ENCODE measurements around the gene PAX5. TPM values are rescaled to one million over a fixed set of nuclear protein-coding genes. Genes with fewer than 3 reads are reported as not detected.

The PAX5 gene
- total RNA-seq, 1 experiment from 2014 or later = 6.6 TPM

DNA sequence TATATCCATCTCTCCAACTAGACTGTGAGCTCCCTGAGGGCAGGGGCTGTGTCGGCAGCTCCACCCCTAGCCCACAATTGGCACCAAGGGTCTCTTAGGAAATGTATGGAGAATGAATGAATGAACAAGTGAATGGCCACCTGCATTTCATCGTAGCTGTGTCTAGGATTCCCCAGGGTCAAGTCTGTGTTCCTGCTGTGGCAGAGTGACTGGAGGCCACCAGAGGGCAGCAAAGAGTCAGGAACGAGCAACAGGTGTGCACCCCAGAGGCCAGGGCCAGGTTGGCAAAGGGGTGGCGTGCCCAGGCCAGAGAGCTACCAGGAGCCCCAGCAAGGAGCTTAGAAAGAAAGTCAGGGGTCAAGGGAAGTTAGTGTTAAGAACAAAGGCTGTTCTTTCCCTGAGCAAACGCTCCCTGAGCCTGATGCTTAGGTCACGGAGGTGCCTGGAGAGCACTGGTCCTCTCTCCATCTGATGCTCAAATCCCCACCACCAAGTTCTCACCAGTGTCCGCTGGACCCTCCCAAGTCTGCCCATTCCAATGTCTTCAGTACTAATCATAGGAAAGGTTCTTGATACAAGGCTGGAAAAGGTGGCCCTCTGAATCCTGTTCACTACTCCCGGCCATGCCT is 160.7 kb downstream of the PAX5 start:
- peaks cover 3% of the 10 kb centered on the region; the same call in 1 of the 2 replicates for H3K36me3 Mint-ChIP-seq
- H3K27me3 Mint-ChIP-seq (ENCODE audit: low read depth) = no peaks in the 10 kb centered on the region
- no peak overlapping the region for H3K27ac Mint-ChIP-seq
- ChIA-PET CTCF (interaction anchor here (0.6 to 5.3 kb wide), 66 partner anchors 10 to 560 kb away, joined by 3 to 232 read pairs (median 5); no protein-coding TSS in a partner anchor), POLR2A (interaction anchor here (0.9 kb wide), 1 partner anchor 118 kb away, joined by 3 read pairs; no protein-coding TSS in a partner anchor)
- TF ChIP-seq KAT7 (CRISPR knock-in tag; IDR thresholded peaks at IDR 0.05; ENCODE audit: borderline replicate concordance) = no peak
- TF ChIP-seq HMGA2 (CRISPR knock-in tag; IDR thresholded peaks at IDR 0.05) = no peak
- no peak for TF ChIP-seq ATF6 (CRISPR knock-in tag; IDR thresholded peaks at IDR 0.05)
- TF ChIP-seq CBFB (CRISPR knock-in tag; IDR thresholded peaks at IDR 0.05; ENCODE audit: low read depth) = no peak
- no peak for TF ChIP-seq RORB (CRISPR knock-in tag; IDR thresholded peaks at IDR 0.05)
- TF ChIP-seq TEAD4 (CRISPR knock-in tag; IDR thresholded peaks at IDR 0.05) = no peak
- TF ChIP-seq SMAD3 (CRISPR knock-in tag; IDR thresholded peaks at IDR 0.05; ENCODE audit: borderline replicate concordance) = no peak
- TF ChIP-seq, protein P1, sequence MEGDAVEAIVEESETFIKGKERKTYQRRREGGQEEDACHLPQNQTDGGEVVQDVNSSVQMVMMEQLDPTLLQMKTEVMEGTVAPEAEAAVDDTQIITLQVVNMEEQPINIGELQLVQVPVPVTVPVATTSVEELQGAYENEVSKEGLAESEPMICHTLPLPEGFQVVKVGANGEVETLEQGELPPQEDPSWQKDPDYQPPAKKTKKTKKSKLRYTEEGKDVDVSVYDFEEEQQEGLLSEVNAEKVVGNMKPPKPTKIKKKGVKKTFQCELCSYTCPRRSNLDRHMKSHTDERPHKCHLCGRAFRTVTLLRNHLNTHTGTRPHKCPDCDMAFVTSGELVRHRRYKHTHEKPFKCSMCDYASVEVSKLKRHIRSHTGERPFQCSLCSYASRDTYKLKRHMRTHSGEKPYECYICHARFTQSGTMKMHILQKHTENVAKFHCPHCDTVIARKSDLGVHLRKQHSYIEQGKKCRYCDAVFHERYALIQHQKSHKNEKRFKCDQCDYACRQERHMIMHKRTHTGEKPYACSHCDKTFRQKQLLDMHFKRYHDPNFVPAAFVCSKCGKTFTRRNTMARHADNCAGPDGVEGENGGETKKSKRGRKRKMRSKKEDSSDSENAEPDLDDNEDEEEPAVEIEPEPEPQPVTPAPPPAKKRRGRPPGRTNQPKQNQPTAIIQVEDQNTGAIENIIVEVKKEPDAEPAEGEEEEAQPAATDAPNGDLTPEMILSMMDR (IDR thresholded peaks at IDR 0.05) = peak; percentile 88
- H3K9me3 Mint-ChIP-seq = peaks cover 14% of the 10 kb centered on the region
- H3K4me1 Mint-ChIP-seq = peaks cover 8% of the 10 kb centered on the region
- peak; percentile 83 for DNase-seq (ENCODE audit: low spot score)
- H3K4me3 Mint-ChIP-seq = no peak overlapping the region
- ATAC-seq = peak; percentile 93

- H3K27me3 Mint-ChIP-seq (ENCODE audit: low read depth) = no peaks in the 10 kb centered on the region
- DNase-seq (ENCODE audit: low spot score) (no peak), ATAC-seq (no peak)
- ChIA-PET POLR2A (no interaction called here), CTCF (interaction anchor here (0.6 to 5.3 kb wide), 60 partner anchors 10 to 561 kb away, joined by 3 to 232 read pairs (median 5); no protein-coding TSS in a partner anchor)
- no peak overlapping the region for H3K27ac Mint-ChIP-seq
- H3K4me3 Mint-ChIP-seq = no peak overlapping the region
- H3K36me3 Mint-ChIP-seq = peaks cover 3% of the 10 kb centered on the region; the same call in 1 of the 2 replicates
- peaks cover 14% of the 10 kb centered on the region for H3K9me3 Mint-ChIP-seq
- peaks cover 15% of the 10 kb centered on the region for H3K4me1 Mint-ChIP-seq
- TF ChIP-seq, protein P2, sequence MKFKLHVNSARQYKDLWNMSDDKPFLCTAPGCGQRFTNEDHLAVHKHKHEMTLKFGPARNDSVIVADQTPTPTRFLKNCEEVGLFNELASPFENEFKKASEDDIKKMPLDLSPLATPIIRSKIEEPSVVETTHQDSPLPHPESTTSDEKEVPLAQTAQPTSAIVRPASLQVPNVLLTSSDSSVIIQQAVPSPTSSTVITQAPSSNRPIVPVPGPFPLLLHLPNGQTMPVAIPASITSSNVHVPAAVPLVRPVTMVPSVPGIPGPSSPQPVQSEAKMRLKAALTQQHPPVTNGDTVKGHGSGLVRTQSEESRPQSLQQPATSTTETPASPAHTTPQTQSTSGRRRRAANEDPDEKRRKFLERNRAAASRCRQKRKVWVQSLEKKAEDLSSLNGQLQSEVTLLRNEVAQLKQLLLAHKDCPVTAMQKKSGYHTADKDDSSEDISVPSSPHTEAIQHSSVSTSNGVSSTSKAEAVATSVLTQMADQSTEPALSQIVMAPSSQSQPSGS (CRISPR knock-in tag; IDR thresholded peaks at IDR 0.05; ENCODE audit: borderline replicate concordance, low read depth) = no peak
- TF ChIP-seq NR1H2 (CRISPR knock-in tag; IDR thresholded peaks at IDR 0.05) (no peak), ELF4 (CRISPR knock-in tag; IDR thresholded peaks at IDR 0.05; ENCODE audit: low read depth) (no peak), ZNF416 (CRISPR knock-in tag; IDR thresholded peaks at IDR 0.05) (no peak), MYBL2 (CRISPR knock-in tag; IDR thresholded peaks at IDR 0.05) (no peak), NR2C2 (CRISPR knock-in tag; IDR thresholded peaks at IDR 0.05) (no peak)
These were observed 161.4 kb downstream of the PAX5 start for GRCh38 chr9:36872641-36873040.

- Mint-ChIP-seq H3K27ac (no peak overlapping the region), H3K9me3 (peaks cover 14% of the 10 kb centered on the region), H3K36me3 (peaks cover 3% of the 10 kb centered on the region; the same call in 1 of the 2 replicates), H3K4me1 (peaks cover 17% of the 10 kb centered on the region), H3K4me3 (no peak overlapping the region), H3K27me3 (ENCODE audit: low read depth) (peaks cover 2% of the 10 kb centered on the region)
- ChIA-PET POLR2A (no interaction called here), CTCF (interaction anchor here (2.8 to 5.3 kb wide), 5 partner anchors 9 to 126 kb away, joined by 32 to 232 read pairs (median 46); no protein-coding TSS in a partner anchor)
- no peak for ATAC-seq
- DNase-seq (ENCODE audit: low spot score) = no peak
- TF ChIP-seq SP1 (CRISPR knock-in tag; conservative IDR thresholded peaks at IDR 0.05) = no peak
- no peak for TF ChIP-seq FOXP1 (CRISPR knock-in tag; IDR thresholded peaks at IDR 0.05; ENCODE audit: borderline replicate concordance)
- TF ChIP-seq, protein P3, sequence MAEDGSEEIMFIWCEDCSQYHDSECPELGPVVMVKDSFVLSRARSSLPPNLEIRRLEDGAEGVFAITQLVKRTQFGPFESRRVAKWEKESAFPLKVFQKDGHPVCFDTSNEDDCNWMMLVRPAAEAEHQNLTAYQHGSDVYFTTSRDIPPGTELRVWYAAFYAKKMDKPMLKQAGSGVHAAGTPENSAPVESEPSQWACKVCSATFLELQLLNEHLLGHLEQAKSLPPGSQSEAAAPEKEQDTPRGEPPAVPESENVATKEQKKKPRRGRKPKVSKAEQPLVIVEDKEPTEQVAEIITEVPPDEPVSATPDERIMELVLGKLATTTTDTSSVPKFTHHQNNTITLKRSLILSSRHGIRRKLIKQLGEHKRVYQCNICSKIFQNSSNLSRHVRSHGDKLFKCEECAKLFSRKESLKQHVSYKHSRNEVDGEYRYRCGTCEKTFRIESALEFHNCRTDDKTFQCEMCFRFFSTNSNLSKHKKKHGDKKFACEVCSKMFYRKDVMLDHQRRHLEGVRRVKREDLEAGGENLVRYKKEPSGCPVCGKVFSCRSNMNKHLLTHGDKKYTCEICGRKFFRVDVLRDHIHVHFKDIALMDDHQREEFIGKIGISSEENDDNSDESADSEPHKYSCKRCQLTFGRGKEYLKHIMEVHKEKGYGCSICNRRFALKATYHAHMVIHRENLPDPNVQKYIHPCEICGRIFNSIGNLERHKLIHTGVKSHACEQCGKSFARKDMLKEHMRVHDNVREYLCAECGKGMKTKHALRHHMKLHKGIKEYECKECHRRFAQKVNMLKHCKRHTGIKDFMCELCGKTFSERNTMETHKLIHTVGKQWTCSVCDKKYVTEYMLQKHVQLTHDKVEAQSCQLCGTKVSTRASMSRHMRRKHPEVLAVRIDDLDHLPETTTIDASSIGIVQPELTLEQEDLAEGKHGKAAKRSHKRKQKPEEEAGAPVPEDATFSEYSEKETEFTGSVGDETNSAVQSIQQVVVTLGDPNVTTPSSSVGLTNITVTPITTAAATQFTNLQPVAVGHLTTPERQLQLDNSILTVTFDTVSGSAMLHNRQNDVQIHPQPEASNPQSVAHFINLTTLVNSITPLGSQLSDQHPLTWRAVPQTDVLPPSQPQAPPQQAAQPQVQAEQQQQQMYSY (CRISPR knock-in tag; IDR thresholded peaks at IDR 0.05) = no peak
- no peak for TF ChIP-seq ZNF671 (CRISPR knock-in tag; IDR thresholded peaks at IDR 0.05)
- TF ChIP-seq ZBTB21 (CRISPR knock-in tag; IDR thresholded peaks at IDR 0.05; ENCODE audit: borderline replicate concordance) = no peak
- no peak for TF ChIP-seq ZNF281 (CRISPR knock-in tag; IDR thresholded peaks at IDR 0.05)
- TF ChIP-seq GTF2I (CRISPR knock-in tag; conservative IDR thresholded peaks at IDR 0.05) = no peak
These were observed 162.5 kb downstream of the PAX5 start for GRCh38 chr9:36871606-36872005.

All from WTC11 (cell line).